NCI-H1436 (cell line): ENCODE results near the gene CEP57L1.
"Not testable (repeated sequence)": the region's sequence is repeated elsewhere in the genome, so short reads cannot be mapped to it uniquely, and the experiment has no call there.

Experiments
- DNase-seq: peaks from one replicate; lab custom pipeline; 2025; lab: John Stamatoyannopoulos, UW

CEP57L1 gene

DNA sequence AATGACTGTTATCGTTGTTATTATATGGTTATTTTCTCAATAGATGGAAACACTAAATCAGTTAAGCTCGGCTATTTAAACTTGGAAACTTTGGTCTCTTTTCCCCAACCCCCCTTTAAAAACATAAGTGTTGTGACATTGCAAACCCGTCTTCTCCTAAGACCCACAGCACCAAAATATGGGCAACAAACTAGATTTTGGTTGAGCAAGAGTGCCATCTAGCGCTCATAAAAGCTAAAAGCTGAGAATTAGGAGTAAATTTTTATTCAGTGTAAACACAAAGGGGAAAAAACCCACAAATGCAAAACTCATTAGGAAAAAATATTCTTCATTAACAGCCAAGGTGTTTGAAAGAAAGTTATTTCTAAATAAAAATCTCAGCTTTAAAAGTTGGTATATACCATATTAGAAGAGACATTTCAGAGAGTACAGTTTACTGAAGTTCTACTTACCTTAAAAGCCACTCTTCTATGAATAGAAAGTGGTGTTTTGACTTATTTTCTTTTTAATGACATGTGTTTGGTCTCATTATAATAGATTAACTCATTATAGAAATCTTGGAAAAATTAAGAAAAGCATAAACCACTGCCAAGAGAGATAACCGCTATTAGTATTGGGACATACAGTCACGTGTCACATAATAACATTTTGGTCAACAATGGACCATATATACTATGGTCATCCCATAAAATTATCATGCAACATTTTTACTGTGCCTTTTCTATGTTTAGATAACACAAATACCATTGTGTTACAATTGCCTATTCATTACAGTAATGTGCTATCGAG is 21.8 kb upstream of the CEP57L1 start:
- peak; percentile 67 for DNase-seq

DNA sequence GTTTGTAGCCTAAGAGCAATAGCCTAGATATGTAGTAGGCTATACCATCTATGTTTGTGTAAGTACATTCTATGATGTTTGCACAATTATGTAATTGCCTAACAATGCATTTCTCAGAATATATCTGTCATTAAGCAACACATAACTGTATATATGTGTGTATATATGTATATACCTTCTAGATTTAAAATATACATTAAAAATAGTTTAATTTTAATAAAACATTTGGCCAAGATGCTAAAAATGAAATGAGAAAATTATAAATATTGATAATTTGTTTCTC is 21.2 kb upstream of the CEP57L1 start:
- DNase-seq: no peak

DNA sequence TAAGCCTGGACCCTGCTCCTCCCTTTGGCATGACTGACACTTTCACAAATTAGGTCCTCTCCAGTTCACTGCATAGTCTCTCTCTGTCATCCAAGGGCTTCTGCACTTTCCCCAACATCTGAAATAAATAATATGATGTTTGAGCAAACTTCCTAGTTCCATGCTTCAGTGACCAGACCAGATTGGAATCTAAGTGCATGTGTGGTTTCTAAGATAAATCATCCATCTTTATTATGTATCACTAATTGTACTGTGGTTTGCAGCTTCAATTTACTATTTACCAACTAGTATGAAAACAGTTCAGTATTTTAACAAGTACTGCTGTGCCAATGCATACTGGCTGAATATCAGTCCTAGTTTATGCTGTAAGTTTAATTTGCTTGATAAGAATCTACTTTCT is 19.4 kb upstream of the CEP57L1 start:
- no peak for DNase-seq

DNA sequence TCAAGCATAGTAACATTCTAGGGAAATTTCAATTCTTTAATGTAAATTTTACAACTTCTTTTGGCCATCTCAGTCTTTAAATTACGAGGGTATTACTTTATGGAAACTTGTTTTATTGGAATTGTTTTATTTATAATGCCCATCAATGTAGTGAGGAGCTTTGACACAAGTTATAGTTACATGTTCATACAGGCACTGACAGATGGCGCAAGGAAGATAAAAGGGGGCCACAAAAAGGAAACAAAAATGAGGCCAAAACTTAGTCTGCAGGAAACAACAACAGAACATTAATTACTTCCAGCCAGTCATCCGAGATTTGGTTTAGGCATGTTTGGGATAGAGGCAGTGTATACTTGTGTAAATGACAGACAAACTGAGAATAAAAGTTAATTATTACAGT is 18.9 kb upstream of the CEP57L1 start:
- no peak for DNase-seq

DNA sequence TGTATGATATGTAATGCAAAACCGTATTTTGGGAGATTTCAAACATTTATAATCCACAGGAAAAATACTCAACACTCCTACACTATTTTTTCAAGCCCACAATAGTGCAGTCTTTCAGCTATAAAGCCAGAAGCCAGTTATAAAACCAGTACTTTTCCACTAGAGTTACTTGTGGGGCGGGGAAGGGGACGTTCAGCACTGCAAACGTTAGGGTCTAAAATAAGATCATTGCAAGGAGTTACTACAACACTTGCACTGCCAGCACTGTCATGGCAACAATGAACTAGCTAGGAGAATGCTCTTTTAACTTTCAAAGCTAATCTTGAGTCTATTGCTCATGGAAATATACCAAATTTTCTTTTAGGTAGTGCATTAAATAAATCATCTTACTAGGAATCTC is 15.3 kb upstream of the CEP57L1 start:
- DNase-seq: no peak

DNA sequence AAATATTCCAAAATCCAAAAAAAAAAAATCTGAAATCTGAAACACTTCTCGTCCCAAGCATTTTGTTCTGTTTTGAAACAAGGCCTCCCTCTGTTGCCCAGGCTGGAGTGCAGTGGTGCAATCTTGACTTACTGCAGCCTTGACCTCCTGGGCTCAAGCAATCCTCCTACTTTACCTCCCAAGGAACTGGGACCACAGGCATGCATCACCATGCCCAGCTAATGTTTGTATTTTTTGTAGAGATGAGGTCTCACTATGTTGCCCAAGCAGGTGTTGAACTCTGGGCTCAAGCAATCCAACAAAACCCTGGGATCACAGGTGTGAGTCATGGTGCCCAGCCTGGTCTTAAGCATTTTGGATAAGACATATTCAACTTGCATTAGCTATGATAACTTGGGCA is 14.3 kb upstream of the CEP57L1 start:
- no peak for DNase-seq

DNA sequence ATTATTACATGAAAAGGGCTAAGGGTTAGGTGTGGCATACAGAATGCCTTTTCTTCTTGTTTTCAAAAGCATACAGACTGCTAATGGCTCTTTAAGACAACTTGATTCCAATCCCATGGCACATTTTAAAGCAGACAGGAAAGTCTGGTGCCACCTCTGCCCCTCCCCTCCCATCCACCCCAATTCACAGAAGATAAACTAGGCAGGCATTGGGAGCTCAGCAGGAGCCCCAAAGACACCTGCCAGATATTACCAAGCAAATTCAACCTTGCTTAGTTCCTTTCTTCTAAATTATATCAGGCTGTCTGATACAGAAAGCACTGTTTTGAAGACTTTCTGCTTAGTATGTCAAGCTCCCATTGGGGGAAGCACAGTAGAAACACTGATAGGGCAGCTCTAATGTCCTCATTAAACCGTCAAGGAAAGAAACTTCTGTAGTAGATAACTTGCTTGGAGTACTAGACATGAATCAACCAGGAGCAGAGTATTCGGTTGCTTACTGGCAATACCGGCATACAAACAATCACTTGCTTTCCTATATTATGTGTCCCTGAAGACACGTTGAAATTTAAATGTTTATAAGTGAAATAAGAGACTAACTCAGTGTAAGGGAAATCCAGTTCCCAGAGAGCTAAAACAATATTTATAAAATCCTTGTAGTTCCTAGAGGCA is 13.7 kb upstream of the CEP57L1 start:
- no peak for DNase-seq

DNA sequence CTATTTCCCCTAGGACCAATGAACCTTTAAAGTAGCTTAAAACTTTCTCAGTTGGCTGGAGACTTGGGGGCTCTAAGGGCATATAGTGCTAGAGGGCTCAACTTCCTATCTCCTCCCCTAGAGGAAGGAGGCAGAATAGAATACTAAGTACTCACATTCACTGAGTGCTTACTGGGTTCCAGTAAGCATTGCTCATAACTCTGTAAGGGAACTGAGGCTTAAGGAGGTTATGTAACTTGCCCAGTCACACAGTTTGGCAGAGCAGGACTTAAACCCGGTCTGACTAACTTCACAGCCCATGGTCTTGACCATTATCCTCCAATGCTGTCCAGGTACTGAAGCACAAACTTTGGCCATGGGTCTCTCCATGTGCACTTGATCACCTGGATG is 13.1 kb upstream of the CEP57L1 start:
- no peak for DNase-seq

DNA sequence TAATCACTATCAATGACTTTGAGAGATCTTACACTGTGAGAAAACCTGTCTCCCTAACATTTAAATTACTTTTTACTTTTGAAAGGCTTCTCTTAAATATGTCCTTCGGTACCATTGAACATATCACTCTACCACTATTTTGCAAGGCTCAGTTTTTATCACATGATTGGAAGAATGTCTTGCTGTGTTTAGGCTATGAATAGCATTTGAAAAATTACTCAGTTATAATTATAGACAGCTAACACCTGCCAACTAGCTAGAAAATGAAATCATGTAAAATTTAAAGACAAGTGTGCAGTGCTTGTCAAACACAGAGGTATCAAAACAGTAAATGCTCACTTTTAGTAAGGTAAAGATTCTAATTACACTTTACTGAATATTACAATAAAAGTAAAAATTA is 11.7 kb upstream of the CEP57L1 start:
- no peak for DNase-seq

DNA sequence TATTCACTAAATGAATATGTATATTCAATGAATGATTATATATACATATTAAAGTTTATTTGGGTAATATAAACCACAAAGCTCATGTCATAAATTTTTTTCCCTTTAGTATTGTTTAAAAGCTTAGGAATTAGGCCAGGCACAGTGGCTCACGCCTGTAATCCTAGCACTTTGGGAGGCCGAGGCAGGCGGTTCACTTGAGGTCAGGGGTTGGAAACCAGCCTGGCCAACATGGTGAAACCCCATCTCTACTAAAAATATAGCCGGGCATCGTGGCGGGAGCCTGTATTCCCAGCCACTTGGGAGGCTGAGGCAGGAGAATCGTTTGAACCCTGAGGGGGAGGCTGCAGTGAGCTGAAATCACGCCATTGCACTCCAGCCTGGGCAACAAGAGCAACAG is 11.2 kb upstream of the CEP57L1 start:
- DNase-seq: not testable (repeated sequence)

DNA sequence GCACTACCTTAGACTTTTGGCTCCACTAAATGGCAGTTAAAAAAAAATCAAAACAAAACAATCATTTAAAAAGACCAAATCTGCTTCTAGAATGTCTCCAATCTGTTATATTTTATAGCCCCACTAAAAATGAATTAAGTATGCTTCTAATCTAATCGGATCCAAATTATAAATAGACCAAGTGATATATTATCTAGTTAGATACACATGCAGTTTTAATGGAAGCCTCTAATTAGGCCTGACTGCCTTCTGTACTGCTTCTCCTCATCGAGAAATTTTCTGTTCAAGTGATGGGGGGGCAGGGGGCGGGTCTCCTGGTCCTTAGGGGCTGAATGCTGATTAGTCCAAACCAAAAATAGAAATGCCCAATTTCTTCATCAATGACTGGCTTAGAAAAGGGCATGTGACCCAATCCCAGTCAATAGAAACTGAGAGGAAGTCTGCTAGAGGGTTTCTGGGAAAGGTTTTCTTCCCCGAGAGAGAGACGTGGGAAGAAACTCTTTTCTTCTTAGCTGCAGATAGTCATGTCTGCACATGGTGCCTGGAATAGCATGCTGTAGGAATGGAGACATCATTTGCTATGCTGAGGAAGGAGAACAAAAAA is 7.5 kb upstream of the CEP57L1 start:
- peak; percentile 32 for DNase-seq

DNA sequence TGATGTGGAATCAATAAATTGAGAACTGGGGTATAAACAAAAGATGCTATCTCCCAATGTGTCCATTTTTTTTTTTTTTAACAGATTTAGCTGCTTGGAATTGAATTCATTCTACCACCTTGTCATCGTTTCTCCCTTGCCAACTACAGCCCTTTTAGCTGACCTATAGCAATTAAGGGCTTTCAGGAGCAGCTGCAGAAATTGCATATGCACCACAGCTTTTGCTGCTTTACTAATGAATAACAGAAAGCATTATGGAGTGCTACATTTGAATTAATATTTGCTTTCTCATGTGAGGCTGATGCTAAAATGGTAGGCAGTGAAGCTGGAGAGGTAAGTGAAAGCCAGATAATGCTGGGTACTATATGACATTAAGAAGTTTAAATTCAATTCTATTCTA is 6.3 kb upstream of the CEP57L1 start:
- no peak for DNase-seq

DNA sequence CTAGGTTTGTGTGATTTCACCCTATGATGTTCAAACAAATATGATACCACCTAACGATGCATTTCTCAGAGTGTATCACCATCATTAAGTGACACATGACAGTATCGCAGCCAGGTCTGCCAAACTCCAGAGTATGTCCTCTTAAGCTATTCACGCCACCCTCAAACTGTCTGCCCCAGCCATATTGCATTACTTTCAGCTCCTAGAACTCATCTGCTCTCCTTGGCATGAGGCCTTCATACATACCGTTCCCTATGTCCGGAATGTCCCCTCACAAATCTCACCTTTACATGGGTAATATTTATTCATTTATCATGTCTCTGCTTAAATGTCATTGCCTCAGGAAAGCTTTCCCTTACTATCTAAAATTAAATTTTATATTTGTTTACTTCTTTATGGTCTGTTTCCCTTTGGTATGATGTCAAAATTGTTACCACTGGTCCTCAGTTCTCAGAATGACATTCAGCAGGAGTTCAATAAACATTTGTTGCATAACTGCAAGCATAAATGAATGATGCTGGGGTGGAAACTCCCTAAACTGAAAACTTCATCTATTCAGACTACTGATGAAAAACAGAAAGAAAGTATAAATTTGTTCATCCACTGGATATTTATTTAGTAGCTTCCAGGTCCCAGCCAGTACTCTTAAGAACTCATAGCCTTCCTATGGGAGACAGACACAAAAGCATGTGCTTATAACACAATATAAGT is 3.8 kb upstream of the CEP57L1 start:
- no peak for DNase-seq

DNA sequence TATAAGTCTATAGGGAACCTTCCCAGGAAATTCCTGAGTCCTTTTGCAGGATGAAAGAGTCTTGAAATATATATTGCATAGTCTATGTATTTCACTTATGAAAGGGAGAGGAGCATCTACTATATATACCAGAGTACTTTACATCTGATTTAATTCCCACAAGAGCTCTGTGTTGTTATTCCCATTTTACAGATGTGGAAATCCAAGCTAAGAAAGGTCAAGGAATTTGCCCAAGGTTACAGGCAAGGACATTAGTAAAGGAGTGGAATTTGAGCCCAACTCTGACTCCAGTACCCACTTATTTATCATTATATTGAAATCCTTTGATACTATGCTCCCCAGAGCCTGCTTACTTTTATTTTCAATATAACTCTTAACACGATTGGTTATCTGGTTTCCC is 3.2 kb upstream of the CEP57L1 start:
- DNase-seq: no peak

DNA sequence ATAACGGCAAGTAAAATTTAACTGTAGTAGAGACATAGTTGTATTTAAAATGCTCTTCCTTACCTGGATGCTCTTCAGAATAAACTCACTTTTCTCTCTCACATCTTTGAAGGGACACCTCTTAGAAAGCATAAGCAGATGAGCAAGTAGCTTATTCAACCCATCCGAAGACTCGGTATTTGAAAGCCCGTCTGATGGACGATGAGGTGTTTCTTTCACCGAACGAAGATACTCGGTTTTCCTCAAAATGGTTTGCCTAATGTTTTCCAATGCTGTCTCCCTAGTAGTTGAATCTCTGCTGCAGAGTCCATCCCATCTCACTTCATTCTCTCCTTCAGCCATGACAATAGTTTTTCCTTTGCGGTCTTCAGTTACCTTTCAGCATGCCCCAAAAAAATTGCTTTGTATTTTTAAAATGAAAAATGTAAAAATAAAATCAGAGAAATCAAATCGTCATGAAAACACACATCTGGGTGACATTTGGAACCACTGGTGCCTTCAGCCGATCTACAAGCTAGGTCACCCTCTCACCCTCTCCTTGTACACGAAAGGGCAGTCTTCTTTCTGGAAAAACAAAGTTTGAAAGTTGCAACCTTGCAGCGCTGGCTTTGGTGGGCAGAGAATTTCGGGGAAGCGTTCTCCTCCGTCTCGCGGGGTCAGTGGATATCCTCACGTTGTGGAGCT is 1.4 kb upstream of the CEP57L1 start:
- DNase-seq: no peak

DNA sequence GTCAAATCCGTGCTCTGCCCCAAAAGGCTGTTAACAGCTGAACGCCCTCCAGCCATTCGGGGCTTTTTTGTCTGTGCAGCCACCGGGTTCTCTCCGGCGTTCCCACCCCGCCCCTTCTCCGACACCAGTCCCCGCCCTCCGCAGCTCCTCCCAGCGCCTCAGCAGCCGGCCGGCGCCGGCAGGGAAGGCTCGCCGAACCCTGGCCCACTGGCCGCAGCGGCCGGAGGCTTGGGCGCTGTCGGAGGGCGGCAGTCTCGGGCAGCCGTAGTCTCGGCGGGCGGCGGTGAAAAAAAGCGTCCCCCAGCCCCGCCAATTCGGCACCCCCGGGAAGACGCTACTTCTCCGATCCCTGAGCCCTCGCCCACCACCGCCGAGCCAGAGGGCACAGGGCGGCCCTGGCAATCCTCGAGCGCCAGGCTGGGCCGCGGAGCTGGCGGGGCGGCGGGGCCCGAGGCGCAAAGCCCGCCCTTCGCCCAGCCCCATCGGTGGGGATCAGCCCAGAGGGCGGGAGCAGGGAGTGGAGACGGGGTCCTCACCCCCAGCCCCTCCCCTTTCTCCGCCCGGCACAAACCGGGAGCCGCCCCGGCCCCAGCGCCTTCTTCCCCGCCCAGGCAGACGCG is 781 bp upstream of the CEP57L1 start, which contains the start of gene SESN1:
SESN1 (minus strand) TSS at position 431 of the 620 bp plus-strand sequence. CDS start 773 bp downstream, outside the sequence.
- DNase-seq: peak; percentile 73

DNA sequence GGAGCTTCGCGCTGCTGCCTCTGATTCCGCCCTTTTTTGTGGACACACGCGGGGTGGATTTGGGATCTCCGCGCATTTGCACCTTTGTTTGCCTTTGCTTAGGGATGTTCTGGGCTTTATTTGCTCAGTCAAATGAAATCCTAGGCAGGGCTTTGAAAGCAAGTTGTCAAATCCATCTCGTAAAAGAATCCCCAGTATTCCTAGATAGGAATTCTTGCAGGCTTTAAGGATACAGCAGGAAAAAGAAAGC is 453 bp downstream of the CEP57L1 start:
- no peak for DNase-seq

DNA sequence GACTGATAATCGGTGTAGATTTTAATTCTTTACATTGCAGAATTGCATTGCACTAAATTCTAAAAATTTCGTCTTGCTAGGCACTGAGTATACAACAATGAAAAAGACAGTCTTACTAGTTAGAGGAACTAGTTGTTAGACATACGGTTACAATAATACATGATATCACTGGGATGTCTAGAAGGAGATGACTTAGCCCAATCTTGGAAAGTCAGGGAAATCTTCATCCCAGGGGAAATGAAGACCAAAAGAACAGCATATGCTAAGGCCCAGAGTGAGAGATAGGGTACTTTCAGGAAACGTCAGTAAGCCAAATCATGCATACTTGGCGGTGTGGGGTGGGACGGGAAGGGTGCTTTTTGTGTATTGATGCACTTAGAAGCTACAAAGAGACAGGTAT is 901 bp downstream of the CEP57L1 start:
- no peak for DNase-seq

DNA sequence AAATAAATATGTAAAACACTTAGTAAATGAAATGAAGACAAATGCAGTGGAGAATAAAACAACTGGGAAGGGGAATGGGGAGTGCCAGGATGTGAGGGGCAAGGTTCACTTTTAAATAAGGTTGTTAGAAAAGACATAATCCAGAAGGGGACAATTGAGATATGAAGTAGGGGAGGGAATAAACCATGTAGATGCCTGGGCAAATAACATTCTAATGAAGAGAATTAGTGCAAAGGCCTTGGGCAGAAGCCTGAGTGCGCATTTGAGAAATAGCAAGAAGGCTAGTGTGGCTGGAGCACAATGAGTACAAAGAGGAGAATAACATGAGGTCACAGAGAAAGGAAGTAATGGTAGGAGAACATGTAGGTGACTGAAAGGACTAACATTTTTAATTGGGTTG is 2.4 kb downstream of the CEP57L1 start:
- DNase-seq: no peak

DNA sequence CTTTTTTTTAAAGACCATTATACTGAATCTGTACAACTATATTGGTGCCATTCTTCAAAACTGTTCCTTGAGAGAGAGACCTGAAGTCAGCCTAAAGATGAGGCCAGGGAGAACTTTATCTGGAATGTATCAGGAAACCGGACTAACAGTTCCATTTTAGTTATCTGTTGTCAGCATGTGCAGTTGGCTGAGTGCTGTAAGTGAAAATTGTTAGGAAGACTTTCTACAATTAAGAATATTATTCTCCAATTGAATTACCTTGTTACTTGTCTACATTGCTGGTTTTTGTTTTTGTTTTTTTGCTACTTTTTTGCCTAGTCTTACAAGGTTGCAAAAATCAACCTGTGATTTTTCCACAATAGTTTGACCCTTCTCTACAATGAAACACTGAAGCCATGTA is 7.5 kb downstream of the CEP57L1 start:
- no peak for DNase-seq

DNA sequence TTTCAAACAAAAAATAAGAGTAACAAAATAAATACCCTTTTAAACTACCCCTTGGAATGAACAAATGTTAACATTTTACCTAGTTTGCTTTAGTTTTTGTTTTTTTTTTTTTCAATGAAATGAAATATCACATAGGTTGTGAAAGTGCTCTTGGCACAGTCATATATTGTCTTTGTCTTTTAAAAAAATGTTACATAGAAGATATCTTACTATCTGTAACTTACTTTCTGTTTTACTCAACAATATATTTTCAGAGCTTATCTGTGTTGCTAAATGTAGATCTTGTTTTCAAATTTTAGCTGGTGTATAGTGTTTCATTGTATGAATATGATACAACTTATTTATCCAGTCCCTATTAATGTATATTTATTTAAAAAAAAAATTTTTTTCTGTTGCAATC is 8.6 kb downstream of the CEP57L1 start:
- no peak for DNase-seq

DNA sequence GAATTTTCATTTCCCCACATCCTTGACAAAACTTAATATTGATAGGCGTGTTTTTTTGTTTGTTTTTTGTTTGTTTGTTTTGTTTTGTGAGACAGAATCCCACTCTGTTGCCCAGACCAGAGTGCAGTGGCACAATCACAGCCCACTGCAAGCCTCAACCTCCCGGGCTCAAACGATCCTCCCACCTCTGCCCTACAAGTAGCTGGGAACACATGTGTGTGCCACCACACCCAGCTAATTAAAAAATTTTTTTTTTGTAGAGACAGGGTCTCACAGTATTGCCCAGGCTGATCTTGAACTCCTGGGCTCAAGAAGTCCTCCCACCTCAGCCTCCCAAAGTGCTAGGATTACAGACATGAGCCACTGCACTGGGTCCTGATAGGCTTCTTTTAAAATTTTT is 9.2 kb downstream of the CEP57L1 start:
- no peak for DNase-seq
